ENCODE measurements around the gene TMEM18.

Gene TMEM18

DNA sequence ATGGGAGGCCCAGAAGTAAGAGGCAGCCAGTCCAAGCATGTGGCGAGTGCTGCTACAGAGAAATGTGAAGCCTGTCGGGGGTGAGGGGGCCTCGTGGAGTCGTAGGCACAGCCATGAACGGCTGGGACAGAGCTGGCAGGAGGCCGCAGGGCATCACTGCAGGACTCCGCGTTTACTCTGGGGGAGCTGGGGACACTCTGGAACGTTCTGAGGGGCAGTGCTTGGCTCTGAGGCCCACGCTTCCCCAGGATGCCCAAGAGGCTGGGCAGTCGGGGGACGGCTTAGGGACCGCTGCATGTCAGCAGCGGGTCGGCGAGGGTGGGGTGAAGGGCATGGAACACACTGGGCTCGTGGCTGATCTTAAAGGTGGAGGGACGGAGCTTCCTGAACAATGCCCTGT lies 6.6 kb downstream of the TMEM18 start:
- Histone ChIP-seq H3K4me3 (ENCODE audit: low read length) (no peak overlapping the region), H3K79me2 (ENCODE audit: low read length) (peaks cover 32% of the 10 kb centered on the region), H3K27me3 (replicated peaks; ENCODE audit: insufficient read depth, low read length) (no peaks in the 10 kb centered on the region), H3K4me2 (ENCODE audit: low read depth, low read length) (no peak overlapping the region), H3K9me2 (replicated peaks; ENCODE audit: insufficient read depth, low read length) (no peaks in the 10 kb centered on the region), H3K36me3 (replicated peaks; ENCODE audit: insufficient read depth, low read length) (peaks cover 13% of the 10 kb centered on the region; the same call in 1 of the 2 replicates), H3K27ac (ENCODE audit: low read length) (no peak overlapping the region), H3K4me1 (ENCODE audit: low read length) (peaks cover 9% of the 10 kb centered on the region; the same call in 1 of the 2 replicates), H3F3A (ENCODE audit: insufficient read depth, low read length) (no peaks in the 10 kb centered on the region), H3K9me3 (replicated peaks; ENCODE audit: insufficient read depth, low read length) (no peaks in the 10 kb centered on the region), H2AFZ (ENCODE audit: low read length) (no peak overlapping the region), H3K9ac (ENCODE audit: low read length) (no peak overlapping the region), H4K20me1 (ENCODE audit: insufficient read depth, low read length) (no peaks in the 10 kb centered on the region)
- DNase-seq, result no peak
- TF ChIP-seq EZH2phosphoT487 (IDR thresholded peaks at IDR 0.05; ENCODE audit: low read length), result no peak
- TF ChIP-seq EZH2 (optimal IDR thresholded peaks at IDR 0.05; ENCODE audit: low read depth, low read length), result no peak
- TF ChIP-seq, protein P1, sequence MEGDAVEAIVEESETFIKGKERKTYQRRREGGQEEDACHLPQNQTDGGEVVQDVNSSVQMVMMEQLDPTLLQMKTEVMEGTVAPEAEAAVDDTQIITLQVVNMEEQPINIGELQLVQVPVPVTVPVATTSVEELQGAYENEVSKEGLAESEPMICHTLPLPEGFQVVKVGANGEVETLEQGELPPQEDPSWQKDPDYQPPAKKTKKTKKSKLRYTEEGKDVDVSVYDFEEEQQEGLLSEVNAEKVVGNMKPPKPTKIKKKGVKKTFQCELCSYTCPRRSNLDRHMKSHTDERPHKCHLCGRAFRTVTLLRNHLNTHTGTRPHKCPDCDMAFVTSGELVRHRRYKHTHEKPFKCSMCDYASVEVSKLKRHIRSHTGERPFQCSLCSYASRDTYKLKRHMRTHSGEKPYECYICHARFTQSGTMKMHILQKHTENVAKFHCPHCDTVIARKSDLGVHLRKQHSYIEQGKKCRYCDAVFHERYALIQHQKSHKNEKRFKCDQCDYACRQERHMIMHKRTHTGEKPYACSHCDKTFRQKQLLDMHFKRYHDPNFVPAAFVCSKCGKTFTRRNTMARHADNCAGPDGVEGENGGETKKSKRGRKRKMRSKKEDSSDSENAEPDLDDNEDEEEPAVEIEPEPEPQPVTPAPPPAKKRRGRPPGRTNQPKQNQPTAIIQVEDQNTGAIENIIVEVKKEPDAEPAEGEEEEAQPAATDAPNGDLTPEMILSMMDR (IDR thresholded peaks at IDR 0.05; ENCODE audit: low read length), result no peak

DNA sequence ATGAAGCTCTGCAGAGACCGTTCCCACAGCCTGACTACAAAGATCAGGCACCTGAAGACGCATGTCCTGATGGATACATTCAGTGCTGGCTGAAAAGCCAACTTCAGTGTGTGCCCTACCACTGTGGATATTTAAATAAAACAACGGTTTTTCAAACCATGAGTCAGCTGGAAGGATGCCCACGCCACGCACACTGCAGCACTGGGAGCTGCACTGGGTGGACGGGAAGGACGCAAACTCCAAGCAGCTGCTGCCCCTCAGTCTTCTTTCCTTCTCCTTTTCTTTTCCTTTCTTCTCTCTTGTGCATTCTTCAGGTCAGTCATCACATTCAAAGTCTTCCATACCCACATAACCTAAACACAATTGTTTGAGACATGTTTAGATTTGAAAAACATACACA lies 7.9 kb downstream of the TMEM18 start:
- H3K36me3 ChIP-seq (replicated peaks; ENCODE audit: insufficient read depth, low read length), result peaks cover 13% of the 10 kb centered on the region; the same call in 1 of the 2 replicates
- no peaks in the 10 kb centered on the region for H3F3A ChIP-seq (ENCODE audit: insufficient read depth, low read length)
- no peak overlapping the region for H2AFZ ChIP-seq (ENCODE audit: low read length)
- H3K4me3 ChIP-seq (ENCODE audit: low read length), result no peak overlapping the region
- H3K27me3 ChIP-seq (replicated peaks; ENCODE audit: insufficient read depth, low read length), result no peaks in the 10 kb centered on the region
- H3K4me2 ChIP-seq (ENCODE audit: low read depth, low read length), result no peak overlapping the region
- no peaks in the 10 kb centered on the region for H3K4me1 ChIP-seq (ENCODE audit: low read length)
- DNase-seq, result no peak
- H3K79me2 ChIP-seq (ENCODE audit: low read length), result peaks cover 18% of the 10 kb centered on the region
- H3K9ac ChIP-seq (ENCODE audit: low read length), result no peak overlapping the region
- no peaks in the 10 kb centered on the region for H3K9me2 ChIP-seq (replicated peaks; ENCODE audit: insufficient read depth, low read length)
- no peak overlapping the region for H3K27ac ChIP-seq (ENCODE audit: low read length)
- H3K9me3 ChIP-seq (replicated peaks; ENCODE audit: insufficient read depth, low read length), result no peaks in the 10 kb centered on the region
- no peaks in the 10 kb centered on the region for H4K20me1 ChIP-seq (ENCODE audit: insufficient read depth, low read length)
- TF ChIP-seq EZH2 (optimal IDR thresholded peaks at IDR 0.05; ENCODE audit: low read depth, low read length), result no peak
- no peak for TF ChIP-seq EZH2phosphoT487 (IDR thresholded peaks at IDR 0.05; ENCODE audit: low read length)
- TF ChIP-seq, protein P1 (IDR thresholded peaks at IDR 0.05; ENCODE audit: low read length), result no peak

DNA sequence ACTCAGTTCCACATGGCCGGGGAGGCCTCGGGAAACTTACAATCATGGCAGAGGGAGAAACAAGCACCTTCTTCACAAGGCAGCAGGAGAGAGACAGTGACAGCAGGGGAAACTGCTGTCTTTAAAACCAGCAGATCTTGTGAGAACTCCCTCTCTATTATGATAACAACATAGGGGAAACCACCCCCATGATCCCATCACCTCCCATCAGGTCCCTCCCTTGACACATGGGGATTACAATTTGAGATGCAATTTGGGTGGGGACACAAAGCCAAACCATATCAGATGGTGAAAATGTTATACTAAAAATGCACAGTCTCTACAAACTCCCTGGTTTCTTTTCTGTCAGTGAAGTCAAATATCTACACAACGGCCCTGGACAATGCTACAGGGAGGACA lies 9.2 kb downstream of the TMEM18 start:
- H3K4me1 ChIP-seq (ENCODE audit: low read length), result no peaks in the 10 kb centered on the region
- peaks cover 13% of the 10 kb centered on the region; the same call in 1 of the 2 replicates for H3K36me3 ChIP-seq (replicated peaks; ENCODE audit: insufficient read depth, low read length)

More for the DNA sequence above, 9.2 kb downstream of the TMEM18 start:
- H2AFZ ChIP-seq (ENCODE audit: low read length), result no peak overlapping the region
- H3F3A ChIP-seq (ENCODE audit: insufficient read depth, low read length), result no peaks in the 10 kb centered on the region
- H4K20me1 ChIP-seq (ENCODE audit: insufficient read depth, low read length), result no peaks in the 10 kb centered on the region
- no peak overlapping the region for H3K9ac ChIP-seq (ENCODE audit: low read length)
- H3K79me2 ChIP-seq (ENCODE audit: low read length), result peaks cover 7% of the 10 kb centered on the region; the same call in 1 of the 2 replicates
- no peak for DNase-seq
- H3K9me3 ChIP-seq (replicated peaks; ENCODE audit: insufficient read depth, low read length), result no peaks in the 10 kb centered on the region
- no peak overlapping the region for H3K4me2 ChIP-seq (ENCODE audit: low read depth, low read length)
- no peaks in the 10 kb centered on the region for H3K27me3 ChIP-seq (replicated peaks; ENCODE audit: insufficient read depth, low read length)
- no peak overlapping the region for H3K27ac ChIP-seq (ENCODE audit: low read length)
- no peaks in the 10 kb centered on the region for H3K9me2 ChIP-seq (replicated peaks; ENCODE audit: insufficient read depth, low read length)
- no peak overlapping the region for H3K4me3 ChIP-seq (ENCODE audit: low read length)
- TF ChIP-seq, protein P1 (IDR thresholded peaks at IDR 0.05; ENCODE audit: low read length), result no peak
- TF ChIP-seq EZH2phosphoT487 (IDR thresholded peaks at IDR 0.05; ENCODE audit: low read length) (no peak), EZH2 (optimal IDR thresholded peaks at IDR 0.05; ENCODE audit: low read depth, low read length) (no peak)

Data from MM.1S (cell line).